ENCODE results near the gene CCR2.

DNA sequence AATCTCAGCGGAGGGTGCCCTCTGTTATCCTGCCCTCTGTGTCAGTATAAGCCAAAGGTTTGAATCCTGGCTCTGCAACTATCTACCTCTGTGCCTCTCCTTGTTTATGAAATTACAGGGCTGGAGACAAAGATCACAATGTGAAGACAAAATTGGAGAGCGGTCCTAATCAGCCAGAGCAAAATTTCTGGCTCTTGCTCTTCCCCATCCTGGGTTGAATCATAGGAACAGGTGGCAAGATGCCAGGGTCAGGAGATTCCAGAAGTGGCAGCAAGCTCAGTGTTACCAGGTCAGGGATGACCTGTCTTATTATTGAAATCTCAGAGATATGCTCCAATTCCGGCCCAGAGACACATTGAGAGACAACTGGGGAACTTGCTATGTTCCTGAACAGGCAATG, 2.3 kb upstream of the CCR2 start:
- TF ChIP-seq, protein P1, sequence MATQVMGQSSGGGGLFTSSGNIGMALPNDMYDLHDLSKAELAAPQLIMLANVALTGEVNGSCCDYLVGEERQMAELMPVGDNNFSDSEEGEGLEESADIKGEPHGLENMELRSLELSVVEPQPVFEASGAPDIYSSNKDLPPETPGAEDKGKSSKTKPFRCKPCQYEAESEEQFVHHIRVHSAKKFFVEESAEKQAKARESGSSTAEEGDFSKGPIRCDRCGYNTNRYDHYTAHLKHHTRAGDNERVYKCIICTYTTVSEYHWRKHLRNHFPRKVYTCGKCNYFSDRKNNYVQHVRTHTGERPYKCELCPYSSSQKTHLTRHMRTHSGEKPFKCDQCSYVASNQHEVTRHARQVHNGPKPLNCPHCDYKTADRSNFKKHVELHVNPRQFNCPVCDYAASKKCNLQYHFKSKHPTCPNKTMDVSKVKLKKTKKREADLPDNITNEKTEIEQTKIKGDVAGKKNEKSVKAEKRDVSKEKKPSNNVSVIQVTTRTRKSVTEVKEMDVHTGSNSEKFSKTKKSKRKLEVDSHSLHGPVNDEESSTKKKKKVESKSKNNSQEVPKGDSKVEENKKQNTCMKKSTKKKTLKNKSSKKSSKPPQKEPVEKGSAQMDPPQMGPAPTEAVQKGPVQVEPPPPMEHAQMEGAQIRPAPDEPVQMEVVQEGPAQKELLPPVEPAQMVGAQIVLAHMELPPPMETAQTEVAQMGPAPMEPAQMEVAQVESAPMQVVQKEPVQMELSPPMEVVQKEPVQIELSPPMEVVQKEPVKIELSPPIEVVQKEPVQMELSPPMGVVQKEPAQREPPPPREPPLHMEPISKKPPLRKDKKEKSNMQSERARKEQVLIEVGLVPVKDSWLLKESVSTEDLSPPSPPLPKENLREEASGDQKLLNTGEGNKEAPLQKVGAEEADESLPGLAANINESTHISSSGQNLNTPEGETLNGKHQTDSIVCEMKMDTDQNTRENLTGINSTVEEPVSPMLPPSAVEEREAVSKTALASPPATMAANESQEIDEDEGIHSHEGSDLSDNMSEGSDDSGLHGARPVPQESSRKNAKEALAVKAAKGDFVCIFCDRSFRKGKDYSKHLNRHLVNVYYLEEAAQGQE (IDR thresholded peaks at IDR 0.05; ENCODE audit: low read depth), result no peak
- no peak for TF ChIP-seq YY1 (IDR thresholded peaks at IDR 0.05; ENCODE audit: low read depth)

All from Ishikawa (cell line).